Head of caudate nucleus (tissue), 42 donors: ENCODE measurements around the gene LRRC51.
"Not testable (repeated sequence)": the region's sequence is repeated elsewhere in the genome, so short reads cannot be mapped to it uniquely, and the experiment has no call there.

Source experiments
- DNase-seq, 42 donors: peaks; one replicate each; pipeline versions ENCODE4 v3.0.0 to v3.0.0-alpha.2; 2020 to 2021; ENCODE audit warnings: mixed read lengths in 7 of 42
- intact Hi-C: fragments of 100-400 bp; cut with DNase I; formaldehyde crosslinking; loops from one replicate; pipeline ENCODE4 v1.15.0; 2022

LRRC51 gene

GRCh38 chr11:72124046-72124445 is 43.4 kb downstream of the LRRC51 start:
- intact Hi-C loops = no loop called here
- no peak for DNase-seq

GRCh38 chr11:72125956-72126355 is 45.3 kb downstream of the LRRC51 start:
- intact Hi-C loops = no loop called here
- no peak for DNase-seq

GRCh38 chr11:72127923-72128322 is 47.3 kb downstream of the LRRC51 start:
- intact Hi-C loops = no loop called here

GRCh38 chr11:72129381-72129780 is 48.7 kb downstream of the LRRC51 start:
- intact Hi-C loops = no loop called here
- DNase-seq = no peak

More at GRCh38 chr11:72127923-72128322, 47.3 kb downstream of the LRRC51 start:
- no peak for DNase-seq

GRCh38 chr11:72132646-72133045 is 52.0 kb downstream of the LRRC51 start:
- intact Hi-C loops = no loop called here
- DNase-seq = no peak

- intact Hi-C loops, DNase-seq: not testable (repeated sequence)
Observed at GRCh38 chr11:72135473-72135872, 54.8 kb downstream of the LRRC51 start, which contains the start of gene FOLR3. FOLR3 (plus strand) TSS chr11:72135725; CDS start chr11:72135953, 228 bp downstream.

- DNase-seq = no peak
- intact Hi-C loops = no loop called here
Observed at GRCh38 chr11:72135891-72136683, 55.4 kb downstream of the LRRC51 start.

GRCh38 chr11:72136684-72137262 is 56.1 kb downstream of the LRRC51 start:
- intact Hi-C loops = no loop called here
- DNase-seq = no peak

- intact Hi-C loops = no loop called here
- no peak for DNase-seq
Observed at GRCh38 chr11:72138821-72139390, 58.3 kb downstream of the LRRC51 start.

GRCh38 chr11:72139500-72139899 is 58.9 kb downstream of the LRRC51 start:
- intact Hi-C loops = no loop called here
- DNase-seq = no peak

- intact Hi-C loops = no loop called here
- no peak for DNase-seq
Observed at GRCh38 chr11:72140661-72141060, 60.0 kb downstream of the LRRC51 start.

- intact Hi-C loops = no loop called here
- no peak for DNase-seq
Observed at GRCh38 chr11:72141066-72141465, 60.4 kb downstream of the LRRC51 start.

GRCh38 chr11:72142086-72142485 is 61.4 kb downstream of the LRRC51 start:
- DNase-seq, intact Hi-C loops: not testable (repeated sequence)

GRCh38 chr11:72142543-72142942 is 61.9 kb downstream of the LRRC51 start:
- DNase-seq, intact Hi-C loops: not testable (repeated sequence)

- intact Hi-C loops = no loop called here
- DNase-seq = no peak
Observed at GRCh38 chr11:72144807-72145565, 64.3 kb downstream of the LRRC51 start.
